HG02588 (cell line): ENCODE data around the gene CDH20.

Source experiments
- ATAC-seq: cut with Tn5 transposase; IDR thresholded peaks from one replicate; pipeline ENCODE4 v1.9.1; 2021; ENCODE audit warnings: mild to moderate bottlenecking, moderate library complexity; ENCODE audit not compliant: unreplicated experiment

Gene CDH20

DNA sequence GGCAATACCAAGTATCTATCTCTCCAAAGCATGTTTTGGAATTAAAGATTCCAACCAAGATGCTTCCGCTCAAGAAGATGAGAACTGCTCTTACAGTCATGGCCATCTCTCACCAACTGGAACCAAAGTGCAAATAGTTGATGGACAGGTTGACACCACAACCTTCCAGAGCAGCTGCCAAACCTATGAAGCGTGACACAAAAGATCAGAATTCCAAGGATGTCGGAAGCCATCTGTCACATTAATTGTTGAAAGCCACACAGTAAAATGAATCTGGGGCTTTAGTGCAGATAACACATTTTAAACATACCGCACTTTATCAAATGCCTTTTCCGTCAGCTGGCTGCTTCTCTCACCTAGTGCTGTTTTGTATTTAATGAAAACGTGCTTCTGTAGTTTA, 195.7 kb downstream of the CDH20 start:
- ATAC-seq, result no peak

DNA sequence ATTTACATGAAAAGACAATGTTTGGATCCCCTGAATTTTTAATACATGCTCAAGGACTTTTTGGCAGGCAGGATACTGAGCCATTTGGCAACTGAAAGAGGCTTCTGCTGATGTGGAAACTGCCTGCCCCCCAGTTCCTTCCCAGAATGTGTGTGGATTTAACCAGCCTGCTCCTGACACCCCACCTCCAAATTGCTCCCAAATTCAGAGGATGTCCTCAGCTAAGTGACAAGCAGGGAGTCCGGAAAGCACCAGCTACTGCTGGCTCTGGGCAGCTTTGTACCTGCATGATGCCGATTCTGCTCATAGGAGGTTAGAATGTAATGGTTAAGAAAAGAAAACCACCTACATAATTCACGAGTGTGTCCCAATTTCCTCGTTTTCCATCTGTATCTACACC, 197.5 kb downstream of the CDH20 start:
- no peak for ATAC-seq

DNA sequence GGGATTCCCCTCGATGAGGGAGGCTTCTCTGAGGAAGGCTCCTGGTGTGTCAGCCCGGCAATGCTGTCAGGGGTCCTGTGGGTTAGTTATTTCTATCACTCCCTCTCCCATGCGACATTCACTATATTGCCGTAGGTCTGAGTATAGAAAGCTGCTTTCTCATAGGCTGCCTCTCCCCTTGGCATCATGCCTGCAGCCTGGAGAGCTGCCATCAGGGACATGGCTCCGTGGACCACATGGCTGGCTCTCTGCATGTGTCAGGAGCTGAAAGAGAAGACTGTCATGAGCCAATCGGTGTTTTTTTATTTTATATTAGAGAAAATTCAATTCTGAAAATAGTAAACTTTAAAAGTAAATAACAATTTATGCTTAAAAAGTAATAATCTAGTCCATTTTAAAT, 198.0 kb downstream of the CDH20 start:
- no peak for ATAC-seq

DNA sequence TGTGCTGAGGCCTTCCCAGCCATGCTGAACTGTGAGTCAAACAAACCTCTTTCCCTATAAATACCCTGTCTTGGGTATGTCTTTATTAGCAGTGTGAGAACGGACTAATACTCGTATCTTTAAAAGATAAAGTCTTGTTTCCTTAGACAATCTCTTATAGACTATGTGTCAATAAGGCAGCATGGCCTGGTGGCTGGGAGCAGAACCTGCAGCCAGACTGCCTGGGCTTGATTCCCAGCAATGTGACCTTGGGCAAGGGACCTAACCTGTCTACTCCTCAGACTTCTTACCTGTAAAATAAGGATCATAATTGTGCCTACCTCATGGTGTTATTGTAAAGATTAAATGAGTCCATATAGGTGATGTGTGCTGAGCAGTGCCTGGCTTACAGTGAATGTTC, 198.7 kb downstream of the CDH20 start:
- ATAC-seq, result no peak

DNA sequence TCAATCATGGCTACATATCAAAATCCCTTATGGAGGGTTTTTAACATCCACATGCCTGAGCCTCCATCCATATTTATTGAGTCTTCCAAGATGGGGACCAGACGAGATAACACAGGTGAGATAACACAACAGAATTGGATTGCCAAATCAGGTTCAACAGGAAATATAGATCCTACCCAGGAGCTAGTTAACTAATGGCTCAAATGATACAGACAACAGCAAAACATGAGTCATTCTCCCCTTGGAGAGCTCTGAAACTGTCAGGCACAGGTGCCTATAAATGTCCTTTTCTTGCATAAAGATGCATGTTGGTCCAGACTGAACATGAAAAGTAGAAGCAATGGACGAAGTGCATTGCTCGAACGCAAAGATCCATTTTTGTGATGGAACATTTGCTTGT, 202.2 kb downstream of the CDH20 start:
- no peak for ATAC-seq

DNA sequence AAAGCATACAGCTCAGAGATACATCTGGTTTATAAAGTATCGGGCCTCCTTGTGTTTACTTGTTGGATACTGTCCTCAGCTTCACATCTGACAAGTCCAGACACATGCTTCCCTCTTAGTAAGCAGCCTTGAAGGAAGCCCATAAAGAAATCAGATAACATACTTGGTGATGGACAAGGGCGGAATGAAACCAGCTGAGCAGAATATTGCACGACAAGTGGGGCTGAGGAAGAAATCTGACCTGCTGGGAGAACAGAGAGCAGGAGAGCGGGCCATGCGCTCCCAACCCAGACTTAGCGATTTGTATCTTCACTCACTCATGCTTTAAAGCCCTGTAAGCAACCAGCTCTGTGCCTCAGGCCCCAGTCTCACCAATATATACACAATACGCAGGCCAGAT, 208.4 kb downstream of the CDH20 start:
- no peak for ATAC-seq

DNA sequence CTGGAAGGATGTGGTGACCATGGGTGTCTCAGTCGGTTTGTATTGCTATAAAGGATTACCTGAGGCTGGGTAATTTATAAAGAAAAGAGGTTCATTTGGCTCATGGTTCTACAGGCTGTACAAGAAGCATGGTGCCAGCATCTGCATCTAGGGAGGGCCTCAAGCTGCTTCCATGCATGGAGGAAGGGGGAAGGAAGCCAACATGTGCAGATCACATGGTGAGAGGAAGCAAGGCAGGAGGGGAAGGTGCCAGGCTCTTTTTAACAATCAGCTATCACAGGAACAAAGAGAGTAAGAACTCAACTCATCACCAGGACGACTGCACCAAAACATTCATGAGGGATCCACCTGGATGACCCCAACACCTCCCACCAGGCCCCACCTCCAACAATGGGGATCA, 209.4 kb downstream of the CDH20 start:
- ATAC-seq, result no peak

DNA sequence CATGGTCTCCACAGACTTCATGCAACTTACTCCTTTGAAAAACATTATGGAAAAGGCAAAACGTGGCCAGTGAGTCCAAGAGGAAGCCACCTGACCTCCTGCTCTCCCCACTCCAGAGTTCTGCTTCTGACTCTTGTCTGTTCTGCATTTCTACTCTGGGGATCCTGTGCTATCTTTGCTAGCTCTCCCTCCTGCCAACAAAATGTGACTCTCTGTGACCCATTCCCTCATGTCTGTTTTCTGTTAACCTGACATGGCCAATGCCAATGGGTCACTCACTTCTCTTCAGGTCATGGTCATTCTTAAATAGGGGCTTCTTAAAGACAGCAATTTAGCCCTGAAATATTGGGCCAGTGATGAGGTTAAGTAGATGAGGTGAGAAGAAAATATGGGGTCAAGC, 210.3 kb downstream of the CDH20 start:
- ATAC-seq, result no peak

DNA sequence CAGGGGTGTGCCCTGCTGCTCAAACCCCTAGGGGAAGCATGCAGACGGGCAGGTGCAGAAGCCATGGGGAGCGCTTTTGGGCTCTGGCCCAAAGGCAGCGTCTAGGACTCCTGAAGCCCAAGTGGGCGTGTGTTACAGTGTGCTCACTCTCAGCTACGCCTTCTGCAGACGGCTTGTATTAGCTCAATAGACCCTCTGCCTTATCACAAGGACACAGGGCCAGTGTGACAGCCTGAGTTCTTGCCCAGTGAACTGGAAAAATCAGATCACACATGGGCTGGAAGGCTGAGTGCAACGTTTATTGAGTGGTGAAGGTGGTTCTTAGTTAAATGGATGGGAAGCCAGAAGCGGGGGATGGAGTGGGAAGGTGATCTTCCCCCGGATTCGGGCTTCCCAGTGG, 210.9 kb downstream of the CDH20 start:
- ATAC-seq, result no peak

DNA sequence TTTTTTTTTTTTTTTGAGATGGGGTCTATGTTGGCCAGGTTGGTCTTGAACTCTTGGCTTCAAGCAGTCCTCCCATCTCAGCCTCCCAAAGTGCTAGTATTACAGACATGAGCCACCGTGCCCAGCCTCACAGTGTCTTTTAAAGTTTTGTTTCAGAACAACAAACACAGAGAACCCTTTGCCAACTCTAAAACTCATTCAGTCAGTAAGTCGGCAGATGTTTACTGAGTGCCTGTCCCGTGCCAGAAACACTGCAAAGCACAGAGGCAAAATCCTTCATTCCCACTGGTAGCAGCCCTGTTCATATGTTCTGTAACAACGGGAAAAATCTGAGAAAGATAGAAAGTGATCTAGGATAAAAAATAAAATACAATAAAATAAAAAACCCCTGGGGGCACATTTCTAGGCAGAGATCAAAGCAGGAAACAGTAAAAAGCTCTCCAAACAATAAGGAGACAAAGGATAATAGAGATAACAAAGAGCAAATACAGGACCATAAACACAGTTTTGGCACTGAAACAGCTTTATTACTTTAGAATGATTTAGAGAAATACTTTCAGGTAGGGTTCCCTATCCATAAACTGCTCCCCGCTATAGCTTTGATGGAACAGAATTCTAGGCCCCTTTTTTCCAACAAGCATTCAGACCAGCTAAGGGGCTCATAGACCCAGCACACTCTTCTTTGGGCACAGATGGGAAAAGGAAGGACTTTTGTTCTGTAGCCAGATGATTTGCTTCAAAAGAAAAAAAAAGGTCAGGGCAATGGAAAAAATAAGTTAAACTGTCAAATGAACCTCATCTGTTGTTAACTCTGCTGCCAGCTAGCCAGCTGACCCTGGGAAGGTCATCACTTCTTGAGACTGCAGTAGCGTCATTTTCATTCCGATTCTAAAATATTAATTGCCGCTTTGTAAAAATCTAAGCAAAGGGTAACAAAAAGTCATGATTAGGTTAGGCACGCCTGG, 212.3 kb downstream of the CDH20 start:
- ATAC-seq, result no peak

DNA sequence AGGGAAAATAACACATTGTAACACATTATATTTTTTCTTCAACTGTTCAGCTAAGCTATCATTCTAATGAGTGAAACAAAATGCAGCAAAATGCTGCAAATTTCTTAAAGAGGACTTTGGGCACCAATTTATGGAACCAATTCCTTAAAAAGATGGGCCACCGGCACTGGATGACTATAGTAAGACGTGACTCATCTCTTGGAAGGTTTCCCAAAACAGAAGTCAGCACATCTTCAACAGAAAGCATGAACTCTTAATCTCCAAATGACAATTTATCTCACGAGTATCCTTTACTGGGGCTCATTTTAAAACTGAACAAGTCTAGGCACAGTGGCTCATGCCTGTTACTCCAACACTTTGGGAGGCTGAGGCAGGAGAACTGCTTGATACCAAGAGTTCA, 213.4 kb downstream of the CDH20 start:
- no peak for ATAC-seq

DNA sequence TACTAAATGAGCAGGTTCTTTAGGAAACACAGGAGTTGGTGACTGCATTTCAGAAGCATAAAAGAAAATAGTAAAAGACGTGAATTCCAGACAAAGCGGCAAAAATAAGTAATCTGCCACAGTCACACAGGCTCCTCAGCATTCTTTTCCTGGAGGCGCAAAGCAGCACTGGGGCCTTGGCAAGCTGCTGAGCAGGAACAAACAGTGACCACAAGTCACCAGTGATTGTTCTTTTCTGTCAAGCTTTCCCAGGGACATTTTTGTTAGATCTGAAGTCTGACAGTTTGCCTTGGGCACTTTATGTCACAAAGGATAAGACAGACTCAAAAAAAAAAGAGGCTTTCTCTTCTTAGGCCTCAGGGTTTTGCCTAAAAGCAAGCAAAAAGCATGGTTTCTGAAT, 216.2 kb downstream of the CDH20 start:
- ATAC-seq, result no peak

DNA sequence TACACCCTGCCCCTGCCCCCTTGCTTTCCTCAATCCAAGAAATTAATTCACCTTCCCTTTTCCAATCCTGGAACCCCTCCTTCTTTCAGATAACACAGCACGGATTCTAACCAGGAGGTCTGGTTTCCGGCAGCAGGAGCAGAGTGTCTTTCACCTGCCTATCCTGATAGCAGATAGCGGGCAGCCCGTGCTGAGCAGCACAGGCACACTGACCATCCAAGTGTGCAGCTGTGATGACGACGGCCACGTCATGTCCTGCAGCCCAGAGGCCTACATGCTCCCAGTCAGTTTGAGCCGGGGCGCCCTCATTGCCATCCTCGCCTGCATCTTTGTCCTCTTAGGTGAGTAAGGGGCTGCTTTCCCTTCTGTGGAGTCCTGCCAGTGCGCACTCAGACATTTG, 216.7 kb downstream of the CDH20 start:
- no peak for ATAC-seq

DNA sequence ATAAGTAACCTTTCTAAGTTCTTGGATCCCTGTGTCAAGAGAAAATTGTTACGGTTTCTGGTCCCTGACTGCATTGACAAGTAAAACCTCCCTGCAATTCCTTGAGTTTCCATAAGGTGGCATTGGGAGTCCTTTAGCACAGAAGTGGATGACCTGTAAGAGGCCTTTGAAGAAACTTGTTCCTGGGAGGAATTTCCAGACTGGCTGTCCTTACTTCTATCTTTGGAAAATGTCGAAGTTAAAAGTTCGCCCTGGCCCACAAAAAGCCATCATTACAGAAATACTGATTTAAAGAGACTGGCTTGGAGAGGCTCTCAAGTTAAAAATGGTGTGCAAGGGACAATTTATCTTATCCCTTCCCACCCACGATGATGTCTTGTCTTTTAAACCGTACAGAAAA, 218.4 kb downstream of the CDH20 start:
- ATAC-seq, result peak; percentile 54

DNA sequence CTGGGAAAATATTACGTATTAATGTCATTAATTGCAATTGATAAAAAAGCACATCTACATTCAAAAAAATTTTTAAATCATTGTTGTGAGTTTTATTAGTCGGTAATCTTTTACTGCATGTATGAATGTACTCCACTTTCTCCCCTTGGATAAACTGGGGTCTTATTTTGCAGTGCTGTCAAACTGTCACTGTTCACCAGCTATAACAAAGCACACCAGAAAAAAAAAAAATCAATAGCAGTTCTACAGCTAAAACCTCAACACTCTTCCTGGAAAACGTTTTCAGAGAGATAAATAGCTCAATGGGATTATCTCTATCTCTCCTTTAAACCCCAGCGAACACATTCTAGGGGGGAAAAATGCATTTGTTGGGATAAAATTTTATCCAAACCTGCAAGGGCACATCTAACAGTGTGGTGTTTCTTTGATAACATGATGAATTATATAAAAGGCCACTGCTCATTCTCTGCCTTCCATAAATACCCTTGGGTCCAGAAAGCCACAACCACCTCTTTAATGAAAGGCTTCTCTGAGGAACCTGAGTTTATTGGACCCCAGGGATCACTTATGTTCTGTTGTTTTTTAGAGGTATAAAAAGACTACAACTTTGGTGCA, 219.9 kb downstream of the CDH20 start:
- no peak for ATAC-seq

DNA sequence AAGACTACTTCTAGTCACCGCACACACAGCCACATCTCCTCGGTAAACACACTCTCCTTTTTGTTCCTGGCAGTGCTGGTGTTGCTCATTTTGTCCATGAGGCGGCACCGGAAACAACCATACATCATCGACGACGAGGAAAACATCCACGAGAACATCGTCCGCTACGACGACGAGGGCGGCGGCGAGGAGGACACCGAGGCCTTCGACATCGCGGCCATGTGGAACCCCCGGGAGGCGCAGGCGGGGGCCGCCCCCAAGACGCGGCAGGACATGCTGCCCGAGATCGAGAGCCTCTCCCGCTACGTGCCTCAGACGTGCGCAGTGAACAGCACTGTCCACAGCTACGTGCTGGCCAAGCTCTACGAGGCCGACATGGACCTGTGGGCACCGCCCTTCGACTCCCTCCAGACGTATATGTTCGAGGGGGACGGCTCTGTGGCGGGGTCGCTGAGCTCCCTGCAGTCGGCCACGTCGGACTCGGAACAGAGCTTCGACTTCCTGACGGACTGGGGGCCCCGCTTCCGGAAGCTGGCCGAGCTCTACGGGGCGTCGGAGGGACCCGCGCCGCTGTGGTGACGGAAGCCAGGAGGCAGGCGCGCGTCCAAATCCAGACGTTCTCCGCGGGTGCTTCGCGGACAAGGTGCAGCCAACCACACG, 221.0 kb downstream of the CDH20 start:
- no peak for ATAC-seq

DNA sequence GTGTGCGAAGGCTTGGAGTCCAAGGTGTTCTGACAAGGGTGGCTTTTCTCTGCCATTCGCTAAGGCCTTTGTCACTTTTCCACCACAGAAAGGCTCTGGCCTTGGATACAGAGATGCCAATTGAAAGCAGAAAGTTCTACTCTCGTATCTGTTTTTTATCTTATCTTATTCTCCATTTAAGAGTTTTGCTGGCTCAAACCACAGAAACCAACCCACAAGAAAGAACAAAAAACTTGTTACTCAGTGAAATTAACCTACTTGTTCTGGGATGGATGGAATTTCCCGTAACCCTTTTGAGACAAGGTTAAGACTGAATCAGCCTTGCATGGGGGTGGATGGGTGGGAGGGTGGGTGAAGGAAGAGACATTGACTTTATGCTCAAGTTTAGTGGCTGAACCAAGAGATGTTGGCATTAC, 221.7 kb downstream of the CDH20 start:
- no peak for ATAC-seq

DNA sequence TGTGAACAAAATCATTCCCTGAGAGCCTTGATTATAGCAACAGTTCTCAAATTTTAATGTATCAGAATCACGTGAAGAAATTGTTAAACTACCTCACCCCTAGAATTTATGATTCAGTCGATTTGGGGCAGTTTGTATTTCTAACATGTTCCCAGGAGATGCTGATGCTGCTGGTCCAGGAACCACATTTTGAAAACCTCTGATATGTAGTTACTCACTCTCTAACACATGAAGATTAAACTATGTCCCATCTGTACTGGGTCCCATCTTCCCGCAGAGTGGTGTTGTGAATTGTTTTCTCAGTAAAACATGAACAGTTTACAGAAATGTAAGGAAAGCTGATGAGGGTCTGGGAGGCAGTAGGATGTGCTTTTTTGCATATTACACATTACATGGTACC, 223.1 kb downstream of the CDH20 start:
- ATAC-seq, result no peak

DNA sequence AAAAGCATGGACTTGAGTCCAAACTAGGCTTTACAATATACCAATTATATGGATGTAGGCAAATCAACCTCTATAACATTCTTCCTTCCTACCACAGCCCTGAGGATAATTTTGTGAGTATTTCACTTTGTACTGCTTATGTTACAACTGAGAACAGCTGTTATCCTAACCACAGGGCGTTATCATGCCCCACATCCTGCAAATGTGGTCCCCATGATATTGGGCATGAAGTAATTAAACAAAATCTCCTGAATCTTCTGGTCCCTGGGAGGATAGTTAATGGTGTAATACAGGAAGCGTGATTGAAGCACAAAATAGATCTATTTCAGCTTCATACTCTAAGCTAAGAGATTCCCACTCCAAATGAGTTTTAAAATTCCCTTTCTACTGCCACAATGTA, 223.6 kb downstream of the CDH20 start:
- no peak for ATAC-seq

DNA sequence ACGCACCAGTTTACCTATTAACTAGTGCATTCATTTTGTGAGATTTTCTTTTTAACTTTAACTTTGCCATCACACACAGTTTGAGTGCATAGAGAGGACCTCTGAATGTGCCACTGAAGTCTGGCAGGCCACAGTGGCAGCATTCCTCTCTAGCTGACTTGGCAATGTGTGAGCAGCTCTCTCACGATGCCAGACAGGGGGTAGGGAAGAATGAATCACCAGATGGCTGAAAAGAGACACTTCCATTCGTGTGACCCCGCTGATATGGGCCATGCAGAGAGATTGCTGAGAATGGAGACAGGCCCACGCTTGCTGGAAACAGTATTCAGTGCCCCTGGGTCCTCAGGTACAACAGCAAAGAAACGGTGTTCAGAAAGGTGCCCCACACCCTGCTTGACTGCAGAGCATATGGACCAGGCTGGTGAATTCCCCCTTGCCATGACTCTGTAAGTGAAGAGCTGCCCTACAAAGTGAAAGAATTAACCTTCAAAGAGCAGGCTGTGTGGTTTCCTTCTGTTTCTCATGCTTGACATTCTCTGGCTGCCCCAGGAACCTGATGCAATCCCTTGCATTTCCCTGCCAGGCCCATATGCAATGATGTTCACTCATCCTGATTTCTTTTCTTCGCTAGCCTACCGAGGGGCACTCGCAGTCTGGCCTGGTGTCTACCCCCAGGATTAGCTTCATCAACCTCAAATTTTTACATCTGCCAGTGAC, 236.1 kb downstream of the CDH20 start:
- no peak for ATAC-seq

DNA sequence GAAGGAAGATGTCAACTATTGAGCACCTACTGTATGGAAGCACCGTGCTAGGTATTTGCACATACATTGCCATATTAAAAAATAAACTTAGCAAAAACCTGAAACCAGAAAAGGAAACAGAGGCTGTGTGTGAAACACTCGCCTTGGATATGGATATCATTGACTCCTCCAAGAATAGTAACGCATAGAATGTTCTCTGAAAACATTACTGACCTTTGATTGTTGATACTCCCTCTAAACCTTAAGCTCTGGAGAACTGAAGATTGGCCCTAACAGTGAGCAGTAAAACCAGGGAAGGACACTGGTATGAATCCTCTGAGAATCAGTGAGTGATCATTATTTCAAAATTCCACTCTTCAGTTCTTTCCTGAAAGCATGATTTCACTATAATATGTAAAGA, 236.8 kb downstream of the CDH20 start:
- no peak for ATAC-seq
